Dermis blood vessel endothelial cell (primary cell): ENCODE measurements around the gene HYDIN. TPM values are rescaled to one million over a fixed set of nuclear protein-coding genes. Genes with fewer than 3 reads are reported as not detected.
"Not testable (repeated sequence)": the region's sequence is repeated elsewhere in the genome, so short reads cannot be mapped to it uniquely, and the experiment has no call there.

ENCODE experiments used
- DNase-seq: peaks from one replicate; pipeline ENCODE4 v3.0.0; 2010
- total RNA-seq: library from RNA; depleted of rRNA; stranded (reverse); fragments of >200 nt; gene quantifications from 2 replicates; pipeline ENCODE4 v1.2.3, GENCODE V29; 2014

Gene HYDIN
- total RNA-seq, 1 donor from 2014 or later: 0.17 TPM

DNA sequence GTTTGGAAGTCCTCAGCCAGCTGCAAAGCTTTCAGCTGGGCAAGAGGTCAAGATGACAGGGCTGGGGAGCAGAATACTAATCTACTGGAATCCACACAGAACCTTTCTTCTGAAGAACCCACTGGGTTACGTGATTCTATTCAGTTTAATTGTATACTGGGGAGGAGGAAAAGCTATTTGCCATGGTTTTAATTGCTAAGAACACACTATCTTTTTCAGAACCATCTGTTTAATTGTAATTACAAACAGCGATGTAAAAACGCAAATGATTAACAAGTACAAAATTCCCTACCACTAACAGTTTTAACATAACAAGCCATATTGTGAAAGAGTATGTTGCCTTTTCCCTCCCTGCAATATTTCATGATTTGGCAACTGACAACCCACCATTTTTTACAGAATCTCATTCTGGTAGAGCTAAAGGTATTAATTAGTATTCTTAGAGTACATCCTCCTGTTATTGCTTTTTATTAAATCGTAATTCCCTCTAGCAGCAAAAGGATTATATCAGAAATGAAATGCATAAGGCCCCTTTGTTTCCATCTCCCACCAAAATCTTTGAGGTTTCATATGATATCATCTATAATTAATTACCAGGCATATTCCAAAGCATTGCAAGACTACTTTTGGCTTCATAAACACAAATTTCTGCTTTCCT lies 12.1 kb downstream of the HYDIN start:
- DNase-seq: no peak

DNA sequence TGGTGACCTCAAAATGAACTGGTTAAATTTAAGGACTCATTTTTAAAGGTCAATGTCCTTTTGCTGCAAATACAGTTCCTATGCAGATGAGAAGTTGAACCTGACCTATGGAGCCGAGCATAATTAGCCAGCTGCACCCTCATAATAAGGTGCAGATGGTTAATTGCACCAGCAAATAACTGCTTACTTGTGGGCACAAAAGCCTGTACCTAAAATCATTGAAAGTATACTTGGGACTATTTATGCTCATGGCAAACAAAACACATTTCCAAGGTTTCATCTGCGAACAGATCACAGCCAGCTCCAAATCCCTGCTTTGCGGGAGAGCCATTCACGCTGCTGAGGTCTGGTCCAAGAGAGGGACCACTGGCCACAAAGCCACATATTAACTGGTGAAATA lies 13.0 kb downstream of the HYDIN start:
- DNase-seq: no peak

DNA sequence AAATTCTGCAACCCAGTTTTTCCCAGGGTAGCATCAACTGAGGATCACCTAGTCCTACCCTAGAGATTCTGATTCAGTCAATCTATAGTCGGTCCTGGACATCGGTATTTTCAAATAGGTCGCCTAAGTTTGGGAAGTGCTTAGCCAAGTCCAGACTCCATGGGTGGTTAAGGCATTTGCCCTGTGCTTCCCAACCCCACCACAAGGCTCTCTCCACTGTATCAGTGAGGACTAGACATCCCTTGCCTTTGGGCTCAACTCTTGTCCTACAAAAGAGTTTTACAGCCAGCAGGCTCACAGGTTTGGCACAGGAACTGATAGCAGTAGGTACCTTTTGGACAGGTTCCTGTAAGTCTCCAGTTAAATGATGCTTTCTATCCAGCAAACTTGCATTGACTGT lies 13.8 kb downstream of the HYDIN start:
- DNase-seq: no peak

DNA sequence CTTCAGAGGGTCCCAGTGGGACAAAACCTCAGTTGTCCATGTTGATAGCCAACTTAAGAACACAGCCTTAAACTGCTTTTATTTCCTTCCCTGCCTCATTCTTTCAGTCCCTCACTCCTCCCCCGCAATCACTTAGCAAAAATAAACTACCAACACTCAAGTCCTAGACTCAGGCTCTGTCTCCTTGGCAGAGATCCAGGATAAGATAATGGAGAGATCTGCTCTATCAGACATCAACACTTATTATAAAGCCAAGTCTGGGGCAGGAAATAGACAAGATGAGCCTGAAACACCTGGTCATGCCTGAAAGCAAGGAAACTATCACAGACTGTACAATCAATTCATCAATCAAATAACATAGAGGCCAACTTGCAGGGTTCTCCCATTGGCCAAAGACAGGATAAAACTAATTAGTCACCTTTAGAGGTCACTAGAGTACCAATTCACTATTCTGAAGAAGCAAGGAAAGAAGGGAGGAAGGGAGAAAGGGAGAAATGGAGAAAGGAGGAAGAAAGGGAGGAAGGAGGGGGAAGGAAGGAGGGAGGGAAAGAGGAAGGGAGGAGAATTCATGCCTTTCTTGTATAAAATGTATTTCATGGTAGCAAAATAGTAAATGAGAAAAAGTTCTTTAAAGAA lies 15.7 kb downstream of the HYDIN start:
- peak; percentile 34 for DNase-seq

DNA sequence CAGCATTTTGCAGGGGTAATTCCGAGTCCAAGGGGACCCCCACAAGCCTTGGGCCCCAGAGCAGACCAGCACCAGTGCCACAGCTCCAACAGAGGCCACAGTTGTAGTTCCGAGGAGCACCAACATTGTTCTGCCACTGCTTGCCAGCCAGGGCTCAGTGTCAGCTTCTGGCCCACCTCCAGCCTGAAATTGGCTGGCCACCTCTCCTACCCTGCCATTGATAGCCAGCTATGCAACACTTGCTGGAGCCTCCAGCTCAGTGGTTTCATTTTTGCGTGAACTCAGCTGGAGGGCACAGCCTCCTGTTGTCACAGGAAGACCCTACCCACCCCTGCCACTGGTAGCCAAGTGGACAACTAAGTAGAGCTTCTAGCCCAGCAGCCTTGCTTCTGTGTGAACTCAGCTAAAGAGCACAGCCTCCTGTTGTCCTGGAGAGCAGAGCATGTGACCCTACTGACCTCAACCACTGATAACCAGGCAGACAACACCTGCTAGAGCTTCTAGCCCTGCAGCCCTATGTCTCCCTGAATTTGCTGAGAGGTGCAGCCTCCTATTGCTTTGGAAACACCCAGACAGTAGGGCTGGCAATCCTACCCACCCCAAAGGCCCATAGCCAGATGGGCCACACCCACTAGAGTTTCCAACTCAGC lies 24.9 kb downstream of the HYDIN start:
- DNase-seq: no peak

DNA sequence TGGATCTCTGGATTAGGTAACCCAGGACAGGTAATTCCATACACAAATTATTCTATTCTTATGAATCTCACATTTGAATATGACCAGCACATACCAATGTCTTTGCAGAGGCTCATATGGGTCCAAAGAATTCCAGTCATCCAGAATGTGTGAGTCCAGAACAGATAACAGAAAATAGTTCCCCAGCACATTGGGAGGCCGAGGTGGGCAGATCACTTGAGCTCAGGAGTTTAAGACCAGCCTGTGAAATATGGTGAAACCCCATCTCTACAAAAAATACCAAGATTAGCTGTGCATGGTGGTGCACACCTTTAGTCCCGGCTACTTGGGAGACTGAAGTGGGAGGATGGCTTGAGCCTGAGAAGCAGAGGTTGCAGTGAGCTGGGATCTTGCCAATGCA lies 26.9 kb downstream of the HYDIN start:
- DNase-seq: no peak

DNA sequence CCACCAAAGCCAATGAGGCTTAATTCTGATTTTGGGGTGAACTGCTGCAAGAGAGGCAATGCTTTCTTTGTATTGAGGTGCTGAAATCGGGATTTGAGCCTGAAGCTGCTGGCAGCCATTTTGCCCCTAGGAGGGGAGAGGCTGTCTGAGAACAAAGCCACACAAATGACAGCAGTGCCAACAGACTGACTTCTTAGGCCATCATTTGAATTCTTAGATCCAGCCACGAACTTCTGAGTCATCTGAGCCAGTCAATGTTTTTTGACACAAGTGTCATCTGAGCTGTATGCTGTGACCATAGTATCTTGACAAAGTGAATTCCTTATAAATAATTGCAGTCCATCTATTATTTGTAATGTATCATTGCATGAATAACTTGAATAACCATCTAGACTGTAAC lies 29.0 kb downstream of the HYDIN start:
- no peak for DNase-seq

DNA sequence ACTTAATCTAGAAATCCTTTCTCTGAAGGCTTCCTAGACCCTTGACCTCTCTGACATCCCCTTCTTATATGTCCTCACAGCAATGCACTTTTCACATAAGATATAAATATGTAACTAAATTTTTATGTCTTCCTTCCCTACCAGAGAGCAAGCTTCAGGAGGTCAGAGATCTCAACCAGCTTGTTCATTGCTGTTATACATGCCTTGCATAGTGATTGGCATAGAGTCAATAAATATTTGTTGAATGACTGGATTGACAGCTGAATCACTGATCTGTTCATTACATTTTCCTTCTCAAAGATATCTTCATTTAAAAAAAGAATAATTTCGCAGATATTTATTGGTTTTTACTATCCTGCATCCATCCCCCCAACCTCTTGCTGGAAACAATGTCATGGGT lies 29.5 kb downstream of the HYDIN start:
- DNase-seq: no peak

DNA sequence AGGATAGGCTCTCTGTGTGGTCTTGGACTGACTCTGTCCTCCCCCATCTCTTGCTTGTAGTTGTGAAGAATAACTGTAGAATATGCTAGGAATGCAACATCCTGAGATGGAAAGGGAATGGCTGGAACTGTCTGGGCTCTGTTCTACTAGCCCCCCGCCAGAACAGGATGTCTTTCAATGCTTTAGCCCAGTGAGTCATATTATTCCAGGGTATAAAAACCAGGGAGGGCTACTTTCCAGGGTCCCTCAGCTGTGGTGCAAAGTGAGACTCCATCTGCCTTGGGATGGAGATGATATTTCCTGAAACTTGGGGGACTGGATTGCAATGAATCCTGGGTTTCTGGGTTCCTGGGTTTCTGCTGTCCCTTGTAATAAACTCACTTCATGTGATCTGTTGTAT lies 32.1 kb downstream of the HYDIN start:
- DNase-seq: no peak

DNA sequence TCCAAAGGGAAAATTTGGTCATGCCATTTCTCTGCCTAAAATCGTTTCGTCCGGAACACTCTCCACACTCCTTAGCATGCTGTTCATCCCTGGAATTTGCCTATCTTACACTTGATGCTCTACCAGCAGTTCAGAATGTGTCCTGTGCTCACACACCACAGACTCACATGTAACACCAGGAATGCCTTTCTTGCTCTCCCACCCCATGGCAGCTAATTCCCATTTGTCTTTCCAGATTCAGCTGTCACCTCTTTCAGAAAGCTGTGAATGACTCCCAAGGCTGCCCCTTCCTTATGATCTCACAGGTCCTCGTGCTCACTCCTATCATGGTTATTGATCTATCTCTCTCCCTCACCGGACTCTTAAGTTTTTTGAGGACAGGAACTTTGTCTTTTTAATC lies 38.1 kb downstream of the HYDIN start:
- no peak for DNase-seq

DNA sequence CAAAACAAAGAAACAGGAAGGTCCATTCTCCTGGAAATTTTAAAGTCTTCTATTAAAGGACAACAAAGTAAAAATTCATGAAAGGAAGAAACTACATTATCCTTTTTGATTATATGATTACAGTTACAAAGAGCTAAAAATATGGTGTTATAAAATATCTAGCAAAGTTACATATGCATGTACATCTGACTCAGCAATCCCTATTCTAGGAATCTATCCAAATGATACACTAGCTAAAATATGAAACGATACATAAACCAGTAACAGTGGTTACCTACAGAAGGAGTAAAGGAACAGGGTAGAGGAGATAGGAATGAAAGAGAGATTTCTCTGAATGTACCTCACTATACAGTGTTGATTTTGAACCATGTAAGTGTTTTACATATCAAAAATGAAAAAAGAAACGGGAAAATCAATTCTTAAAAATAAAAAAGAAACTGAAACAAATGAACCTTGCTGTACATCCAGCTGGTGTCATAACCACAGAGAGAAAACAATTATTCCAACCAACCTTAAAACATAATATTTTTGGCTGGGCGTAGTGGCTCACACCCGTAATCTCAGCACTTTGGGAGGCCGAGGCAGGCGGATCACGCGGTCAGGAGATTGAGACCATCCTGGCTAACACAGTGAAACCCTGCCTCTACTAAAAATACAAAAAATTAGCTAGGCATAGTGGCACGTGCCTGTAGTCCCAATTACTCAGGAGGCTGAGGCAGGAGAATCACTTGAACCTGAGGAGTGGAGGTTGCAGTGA lies 41.4 kb downstream of the HYDIN start:
- no peak for DNase-seq

DNA sequence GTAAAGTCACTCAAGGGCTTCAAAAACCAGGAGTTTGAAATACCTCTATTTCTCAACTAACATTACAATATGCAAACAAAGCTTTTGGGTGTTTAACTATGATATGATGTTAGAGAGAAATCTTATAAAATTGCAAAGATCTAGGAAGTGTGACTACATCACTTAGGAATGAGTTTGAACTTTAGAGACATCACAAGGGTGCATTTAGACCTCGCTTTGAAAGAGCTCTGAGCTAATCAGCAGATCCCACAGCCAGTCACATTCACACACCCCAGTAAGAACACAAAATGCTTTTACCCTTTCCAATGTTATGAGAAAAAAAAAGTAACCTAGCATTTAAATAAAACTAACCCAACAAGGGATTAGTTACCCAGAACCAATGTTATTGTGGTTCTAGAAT lies 45.2 kb downstream of the HYDIN start:
- no peak for DNase-seq

DNA sequence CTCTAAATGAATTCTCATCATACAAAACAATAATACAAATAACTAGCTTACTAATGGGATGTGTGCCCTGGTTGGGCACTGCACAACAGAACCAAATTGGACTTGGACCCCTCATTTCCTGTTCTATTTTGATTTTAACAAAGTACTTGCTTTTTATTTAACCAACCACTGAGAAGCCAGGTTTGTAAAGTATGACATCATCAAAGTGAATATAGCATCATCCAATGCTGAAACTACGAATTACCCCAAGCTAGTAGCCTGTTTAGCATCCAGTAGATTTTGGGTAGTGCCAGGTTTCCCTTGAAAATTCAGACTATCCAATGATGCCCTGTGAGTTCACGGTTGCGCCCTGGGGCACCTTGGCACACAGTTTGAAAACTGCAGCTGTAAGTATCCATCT lies 51.0 kb downstream of the HYDIN start:
- DNase-seq: no peak

DNA sequence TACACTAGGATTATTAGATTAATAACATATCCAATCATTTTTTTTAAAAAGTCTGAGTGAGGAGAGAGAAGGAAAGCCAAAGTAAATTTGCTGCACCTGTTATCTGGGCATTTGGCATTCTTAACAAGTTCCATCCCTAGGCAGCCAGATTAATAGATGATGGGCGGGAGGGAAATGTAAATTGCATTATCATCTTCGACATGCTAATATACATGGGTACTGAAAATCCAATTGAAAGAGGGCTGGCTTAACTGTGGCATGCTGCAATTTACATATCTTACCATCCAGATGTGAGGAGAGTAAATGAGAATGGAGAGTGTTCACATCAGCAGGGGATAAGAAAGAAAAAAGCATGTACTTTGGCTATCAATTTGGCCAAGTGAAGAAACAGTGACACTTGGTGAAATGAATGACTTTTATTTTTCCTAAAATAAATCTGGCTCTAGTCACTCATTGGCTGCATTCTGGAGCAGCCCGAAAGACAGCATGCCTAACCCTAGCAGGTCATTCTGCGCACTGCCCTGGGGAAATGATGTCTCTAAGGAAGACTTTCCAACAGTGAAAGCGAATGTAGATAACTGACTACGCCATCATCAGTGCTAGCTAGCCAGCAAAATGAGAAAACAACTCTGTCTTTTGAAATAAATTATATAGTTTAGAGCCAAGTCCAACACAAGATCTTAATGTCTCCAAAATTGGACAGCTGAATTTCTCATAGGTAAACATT lies 57.9 kb downstream of the HYDIN start:
- DNase-seq: no peak

DNA sequence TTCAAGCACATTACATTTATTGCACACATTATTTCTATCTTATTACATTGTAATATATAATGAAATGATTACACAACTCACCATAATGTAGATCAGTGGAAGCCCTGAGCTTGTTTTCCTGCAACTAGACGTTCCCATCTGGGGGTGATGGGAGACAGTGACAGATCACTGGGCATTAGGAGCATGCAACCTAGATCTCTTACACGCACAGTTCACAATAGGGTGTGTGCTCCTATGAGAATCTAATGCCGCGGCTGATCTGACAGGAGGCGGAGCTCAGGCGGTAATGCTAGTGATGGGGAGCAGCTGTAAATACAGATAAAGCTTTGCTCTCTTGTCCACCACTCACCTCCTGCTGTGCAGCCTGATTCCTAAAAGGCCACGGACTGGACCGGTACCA lies 69.5 kb downstream of the HYDIN start:
- not testable (repeated sequence) for DNase-seq

DNA sequence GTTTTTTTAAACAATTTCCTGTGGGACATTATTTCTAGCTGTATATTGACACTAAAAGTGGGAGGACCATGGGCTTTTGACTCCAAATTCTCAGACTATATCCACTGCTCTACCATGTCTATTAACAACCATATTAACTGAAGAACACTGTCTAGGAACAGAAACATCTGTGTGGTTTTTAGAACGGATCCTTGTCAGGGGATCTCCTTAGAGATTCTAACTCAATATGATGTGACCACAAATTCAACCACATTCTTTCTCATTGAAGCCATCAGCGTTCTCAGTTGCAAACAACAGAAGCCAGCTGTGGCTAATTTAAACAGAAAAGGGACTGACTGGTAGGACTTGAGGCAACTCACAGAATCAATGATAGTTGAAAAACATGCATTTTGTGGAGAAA lies 73.2 kb downstream of the HYDIN start:
- not testable (repeated sequence) for DNase-seq

DNA sequence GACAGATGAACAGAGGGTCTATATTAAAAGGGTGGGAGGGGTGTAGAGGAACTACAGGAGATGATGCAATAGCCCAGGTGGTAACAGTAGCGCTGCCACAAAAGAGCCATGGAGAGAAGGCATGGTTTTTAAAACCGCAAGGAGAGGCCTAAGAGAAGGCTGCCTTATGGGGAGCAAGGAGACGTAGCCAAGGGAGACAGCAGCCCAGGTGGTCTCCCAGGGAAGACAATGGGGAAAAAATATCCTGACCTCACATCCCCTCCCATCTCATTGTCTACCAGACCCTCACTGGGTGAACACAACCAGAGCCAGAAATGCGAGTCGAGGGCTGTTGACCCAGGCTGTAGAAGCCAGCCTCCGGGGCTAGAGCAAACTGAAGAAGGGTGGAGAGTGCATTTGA lies 77.2 kb downstream of the HYDIN start:
- not testable (repeated sequence) for DNase-seq

DNA sequence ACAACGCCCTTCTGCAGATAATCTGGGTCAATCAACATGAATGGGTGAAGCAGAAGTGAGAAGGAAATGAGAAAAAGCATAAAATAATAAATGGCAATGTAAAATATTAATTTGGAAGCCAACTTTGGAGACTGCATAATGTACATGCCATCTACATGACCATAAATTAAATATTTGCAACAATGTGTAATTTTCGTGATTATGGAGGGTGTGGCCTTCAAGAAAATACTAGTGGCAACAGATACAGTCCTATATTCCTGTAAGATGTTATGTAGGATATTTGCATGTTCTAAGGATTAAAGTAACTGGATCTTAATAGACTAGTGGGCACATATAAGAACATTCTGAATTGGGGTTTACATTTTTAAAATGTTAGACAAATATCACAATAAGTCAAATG lies 78.9 kb downstream of the HYDIN start:
- DNase-seq: not testable (repeated sequence)

DNA sequence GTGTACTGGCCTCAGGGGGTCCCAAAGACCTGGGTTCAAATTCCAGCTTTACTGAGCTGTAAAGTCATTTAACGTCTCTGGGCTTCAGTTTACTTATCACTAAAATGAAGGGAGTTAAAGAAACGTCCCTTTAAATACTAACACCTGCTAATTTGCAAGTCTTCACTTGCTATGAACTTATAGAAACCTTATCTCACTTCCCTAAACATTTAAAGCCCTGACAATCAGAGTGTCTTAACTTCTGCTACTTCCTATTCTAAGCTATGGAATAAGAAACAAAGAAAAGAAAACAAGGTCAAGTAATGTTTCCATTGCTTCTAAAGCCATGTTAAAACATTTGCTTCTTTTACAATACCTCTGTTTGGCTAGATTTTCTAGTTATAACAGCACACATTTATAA lies 87.3 kb downstream of the HYDIN start:
- DNase-seq: not testable (repeated sequence)

DNA sequence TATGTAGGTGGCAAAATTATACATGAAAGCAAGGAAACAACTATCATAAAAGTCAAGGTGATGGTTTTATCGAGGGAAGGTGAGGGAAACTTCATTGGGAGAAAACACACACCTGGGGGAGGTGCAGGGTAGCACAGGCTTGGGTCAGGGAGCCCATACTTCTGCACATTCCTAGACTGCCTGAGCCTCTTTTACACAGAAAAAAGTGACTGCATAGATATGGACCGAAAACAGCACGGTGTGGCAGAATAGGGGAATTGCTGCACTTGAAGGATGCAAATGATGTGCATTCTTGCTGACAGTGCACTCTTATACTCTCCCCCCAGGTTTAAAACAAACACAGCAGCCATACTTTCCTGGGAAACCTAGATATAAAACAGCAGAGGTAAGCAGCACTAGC lies 120.0 kb downstream of the HYDIN start:
- DNase-seq: not testable (repeated sequence)

DNA sequence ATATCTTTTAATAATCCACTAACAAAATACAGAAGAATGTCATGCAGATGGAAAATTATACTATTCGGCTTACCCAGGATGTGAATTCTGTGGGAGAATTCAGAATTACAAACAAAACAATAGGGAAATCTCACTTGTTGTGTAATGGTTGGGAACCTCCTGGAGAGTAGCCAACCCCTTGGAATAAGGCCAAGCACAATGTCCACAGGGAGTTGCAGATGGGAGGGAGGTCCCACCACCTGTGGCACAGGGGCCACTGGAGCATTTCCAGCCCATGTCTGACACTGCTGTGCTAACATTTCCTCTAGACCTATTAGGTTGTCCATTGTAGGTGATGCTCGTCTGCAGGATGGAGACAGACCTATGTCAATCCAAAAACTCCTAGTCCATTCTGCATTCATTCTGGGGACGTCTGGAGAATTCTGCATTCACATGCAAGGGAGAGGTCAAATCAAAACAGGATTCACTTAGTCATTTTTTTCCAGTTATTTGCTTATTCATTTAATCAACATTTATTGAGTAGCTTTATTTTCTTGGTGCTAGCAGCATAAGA lies 120.8 kb downstream of the HYDIN start:
- not testable (repeated sequence) for DNase-seq

DNA sequence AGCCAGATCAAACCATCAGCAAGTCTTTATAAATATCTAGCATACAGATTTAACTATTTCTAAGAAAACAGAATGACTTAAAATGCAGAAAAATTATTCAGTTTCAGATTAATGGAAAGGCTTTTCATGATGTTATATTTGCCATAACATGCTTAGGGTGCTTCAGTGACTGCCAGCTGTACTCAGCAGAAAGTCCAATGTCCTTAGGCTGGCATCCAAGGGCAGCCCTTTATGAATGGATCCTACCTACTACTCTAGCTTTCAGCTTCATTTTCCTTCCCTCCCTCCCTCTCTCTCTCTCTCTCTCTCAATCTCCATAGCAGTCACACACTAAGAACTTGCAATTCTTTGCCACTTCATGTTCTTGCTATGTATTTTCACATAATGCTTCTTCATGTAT lies 124.6 kb downstream of the HYDIN start:
- not testable (repeated sequence) for DNase-seq
